ENCODE results near the gene CFD.
A peak's percentile ranks its signal among the peaks of the same experiment; 100 is the strongest.

CFD gene

GRCh38 chr19:850979-851335 lies 8.5 kb upstream of the CFD start:
- Histone ChIP-seq H3K27ac (ENCODE audit: extremely low read depth, low read depth, low read length) (no peak overlapping the region), H3K36me3 (ENCODE audit: control insufficient read depth in 2 of 2, insufficient read depth in 1 of 2, low read length in 2 of 2) (no peaks in the 10 kb centered on the region), H3K4me3 (ENCODE audit: low read depth, low read length) (no peak overlapping the region), H3K9me3 (ENCODE audit: control insufficient read depth, insufficient read depth, low read depth, low read length) (no peaks in the 10 kb centered on the region), H3K4me1 (ENCODE audit: control insufficient read depth, insufficient read depth, low read length) (no peaks in the 10 kb centered on the region)
- no peak for TF ChIP-seq ZNF549 (tag by site-specific recombination; IDR thresholded peaks at IDR 0.05)
- no peak for TF ChIP-seq KLF7 (tag by site-specific recombination; IDR thresholded peaks at IDR 0.05; ENCODE audit: borderline replicate concordance)
- ChIA-PET POLR2A (interaction anchor here (0.6 kb wide), 3 partner anchors 10 to 28 kb away, joined by 4 to 7 read pairs (median 4); no protein-coding TSS in a partner anchor), CTCF (interaction anchor here (0.6 kb wide), 3 partner anchors 10 to 318 kb away, joined by 3 to 4 read pairs (median 3); no protein-coding TSS in a partner anchor)

- Histone ChIP-seq H3K36me3 (ENCODE audit: control insufficient read depth in 2 of 2, insufficient read depth in 1 of 2, low read length in 2 of 2) (no peaks in the 10 kb centered on the region), H3K4me1 (ENCODE audit: control insufficient read depth, insufficient read depth, low read length) (no peaks in the 10 kb centered on the region), H3K27ac (ENCODE audit: extremely low read depth, low read depth, low read length) (no peak within 1 kb of the TSS), H3K4me3 (ENCODE audit: low read depth, low read length) (no peak within 1 kb of the TSS), H3K9me3 (ENCODE audit: control insufficient read depth, insufficient read depth, low read depth, low read length) (no peaks in the 10 kb centered on the region)
- ChIA-PET POLR2A (no interaction called here), CTCF (interaction anchor here (0.7 kb wide), 1 partner anchor 31 kb away, joined by 4 read pairs; no protein-coding TSS in a partner anchor)
- no peak for TF ChIP-seq ZNF510 (tag by site-specific recombination; IDR thresholded peaks at IDR 0.05; ENCODE audit: insufficient replicate concordance)
- no peak for TF ChIP-seq PRDM10 (tag by site-specific recombination; IDR thresholded peaks at IDR 0.05)
- no peak for TF ChIP-seq ZNF132 (tag by site-specific recombination; IDR thresholded peaks at IDR 0.05; ENCODE audit: borderline replicate concordance)
- TF ChIP-seq ZFP69B (tag by site-specific recombination; IDR thresholded peaks at IDR 0.05): peak; percentile 61; the same call in 1 of the 2 replicates
- peak; percentile 63; the same call in 1 of the 2 replicates for TF ChIP-seq GLIS1 (tag by site-specific recombination; IDR thresholded peaks at IDR 0.05)
- TF ChIP-seq ZNF558 (tag by site-specific recombination; IDR thresholded peaks at IDR 0.05): no peak
These were observed 7.1 kb upstream of the CFD start, which contains the start of gene ELANE for GRCh38 chr19:852136-853013. Gene ELANE (plus strand): TSS chr19:852303. CDS start chr19:852329, 26 bp downstream.

- H3K9me3 ChIP-seq (ENCODE audit: control insufficient read depth, insufficient read depth, low read depth, low read length): no peaks in the 10 kb centered on the region
- no peaks in the 10 kb centered on the region for H3K36me3 ChIP-seq (ENCODE audit: control insufficient read depth in 2 of 2, insufficient read depth in 1 of 2, low read length in 2 of 2)
- TF ChIP-seq ZFHX2 (tag by site-specific recombination; conservative IDR thresholded peaks at IDR 0.05): no peak
- TF ChIP-seq ZNF23 (tag by site-specific recombination; IDR thresholded peaks at IDR 0.05; ENCODE audit: borderline replicate concordance): no peak
- TF ChIP-seq IKZF3 (tag by site-specific recombination; IDR thresholded peaks at IDR 0.05): no peak
- no peak for TF ChIP-seq ZBTB10 (tag by site-specific recombination; IDR thresholded peaks at IDR 0.05)
- no peak for TF ChIP-seq ZNF596 (tag by site-specific recombination; IDR thresholded peaks at IDR 0.05)
- no peak for TF ChIP-seq ZNF394 (tag by site-specific recombination; IDR thresholded peaks at IDR 0.05; ENCODE audit: borderline replicate concordance)
- no peak for TF ChIP-seq ZNF221 (tag by site-specific recombination; IDR thresholded peaks at IDR 0.05; ENCODE audit: borderline replicate concordance)
- no peak for TF ChIP-seq TCF7L2 (IDR thresholded peaks at IDR 0.05; ENCODE audit: borderline replicate concordance, low read depth, low read length)
- TF ChIP-seq OSR2 (tag by site-specific recombination; IDR thresholded peaks at IDR 0.05): no peak
- TF ChIP-seq ZNF785 (tag by site-specific recombination; IDR thresholded peaks at IDR 0.05): no peak
- no peak for TF ChIP-seq ZNF670 (tag by site-specific recombination; IDR thresholded peaks at IDR 0.05; ENCODE audit: low read depth)
- TF ChIP-seq SCRT2 (tag by site-specific recombination; IDR thresholded peaks at IDR 0.05): no peak
- TF ChIP-seq ZNF239 (tag by site-specific recombination; IDR thresholded peaks at IDR 0.05): no peak
- no peak for TF ChIP-seq ZNF561 (tag by site-specific recombination; IDR thresholded peaks at IDR 0.05; ENCODE audit: borderline replicate concordance)
- CTCF ChIA-PET: no interaction called here
- no peak overlapping the region for H3K27ac ChIP-seq (ENCODE audit: extremely low read depth, low read depth, low read length)
- POLR2A ChIA-PET: no interaction called here
- H3K4me3 ChIP-seq (ENCODE audit: low read depth, low read length): no peak overlapping the region
- no peaks in the 10 kb centered on the region for H3K4me1 ChIP-seq (ENCODE audit: control insufficient read depth, insufficient read depth, low read length)
These were observed 6.4 kb upstream of the CFD start for GRCh38 chr19:853014-853585.
